ENCODE data around the gene DEFB108B.
"Not testable (repeated sequence)": the region's sequence is repeated elsewhere in the genome, so short reads cannot be mapped to it uniquely, and the experiment has no call there.

DNA sequence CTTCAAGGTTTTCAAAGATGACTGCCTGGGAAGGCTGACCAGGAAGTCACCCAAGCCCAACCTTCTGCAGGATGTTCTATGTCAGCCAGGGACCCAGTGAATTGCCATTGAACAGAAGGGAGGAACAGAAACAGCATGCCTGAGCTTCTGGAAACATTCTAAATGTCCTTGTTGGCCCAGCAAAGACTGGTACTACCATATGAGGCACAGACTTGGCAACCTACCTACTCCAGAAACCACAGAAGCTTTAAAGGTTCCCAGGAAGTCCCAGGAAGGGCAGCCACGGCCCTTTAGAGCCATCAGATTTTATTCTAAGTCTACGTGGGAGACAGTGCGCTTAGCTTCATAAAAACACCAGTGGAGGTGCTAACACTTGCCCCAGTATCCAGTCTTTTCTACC is 20.5 kb upstream of the DEFB108B start:
- TF ChIP-seq, protein P1, sequence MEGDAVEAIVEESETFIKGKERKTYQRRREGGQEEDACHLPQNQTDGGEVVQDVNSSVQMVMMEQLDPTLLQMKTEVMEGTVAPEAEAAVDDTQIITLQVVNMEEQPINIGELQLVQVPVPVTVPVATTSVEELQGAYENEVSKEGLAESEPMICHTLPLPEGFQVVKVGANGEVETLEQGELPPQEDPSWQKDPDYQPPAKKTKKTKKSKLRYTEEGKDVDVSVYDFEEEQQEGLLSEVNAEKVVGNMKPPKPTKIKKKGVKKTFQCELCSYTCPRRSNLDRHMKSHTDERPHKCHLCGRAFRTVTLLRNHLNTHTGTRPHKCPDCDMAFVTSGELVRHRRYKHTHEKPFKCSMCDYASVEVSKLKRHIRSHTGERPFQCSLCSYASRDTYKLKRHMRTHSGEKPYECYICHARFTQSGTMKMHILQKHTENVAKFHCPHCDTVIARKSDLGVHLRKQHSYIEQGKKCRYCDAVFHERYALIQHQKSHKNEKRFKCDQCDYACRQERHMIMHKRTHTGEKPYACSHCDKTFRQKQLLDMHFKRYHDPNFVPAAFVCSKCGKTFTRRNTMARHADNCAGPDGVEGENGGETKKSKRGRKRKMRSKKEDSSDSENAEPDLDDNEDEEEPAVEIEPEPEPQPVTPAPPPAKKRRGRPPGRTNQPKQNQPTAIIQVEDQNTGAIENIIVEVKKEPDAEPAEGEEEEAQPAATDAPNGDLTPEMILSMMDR (IDR thresholded peaks at IDR 0.05): not testable (repeated sequence)
- TF ChIP-seq POLR2AphosphoS5 (IDR thresholded peaks at IDR 0.05): not testable (repeated sequence)
